ENCODE results near the gene SEL1L.

DNA sequence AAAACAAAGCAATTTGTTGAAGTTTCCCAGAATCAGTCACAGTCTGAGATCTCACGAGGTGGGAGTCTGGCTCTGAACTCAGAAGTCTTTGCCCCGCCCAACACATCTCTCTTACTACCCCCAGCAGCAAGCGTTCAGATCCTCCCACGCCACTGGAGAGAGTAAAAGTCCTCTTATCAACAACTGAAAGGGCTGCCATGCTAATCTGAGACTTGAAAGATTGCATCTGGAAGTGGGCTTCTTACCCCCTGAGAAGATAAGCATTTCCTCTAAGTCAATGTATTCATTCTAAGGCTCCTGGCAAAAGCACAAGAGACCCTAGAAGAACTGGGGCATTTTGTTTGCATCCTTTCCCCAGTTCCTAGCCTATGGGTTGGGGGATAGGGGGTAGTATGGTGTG lies 99.4 kb downstream of the SEL1L start:
- no peak for TF ChIP-seq FOXM1 (IDR thresholded peaks at IDR 0.05; ENCODE audit: low read depth)
- TF ChIP-seq, protein P1, sequence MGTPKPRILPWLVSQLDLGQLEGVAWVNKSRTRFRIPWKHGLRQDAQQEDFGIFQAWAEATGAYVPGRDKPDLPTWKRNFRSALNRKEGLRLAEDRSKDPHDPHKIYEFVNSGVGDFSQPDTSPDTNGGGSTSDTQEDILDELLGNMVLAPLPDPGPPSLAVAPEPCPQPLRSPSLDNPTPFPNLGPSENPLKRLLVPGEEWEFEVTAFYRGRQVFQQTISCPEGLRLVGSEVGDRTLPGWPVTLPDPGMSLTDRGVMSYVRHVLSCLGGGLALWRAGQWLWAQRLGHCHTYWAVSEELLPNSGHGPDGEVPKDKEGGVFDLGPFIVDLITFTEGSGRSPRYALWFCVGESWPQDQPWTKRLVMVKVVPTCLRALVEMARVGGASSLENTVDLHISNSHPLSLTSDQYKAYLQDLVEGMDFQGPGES (IDR thresholded peaks at IDR 0.05; ENCODE audit: low read depth, low read length): no peak
- TF ChIP-seq POLR2AphosphoS5 (IDR thresholded peaks at IDR 0.05; ENCODE audit: low read depth, low read length): no peak
- TF ChIP-seq, protein P2, sequence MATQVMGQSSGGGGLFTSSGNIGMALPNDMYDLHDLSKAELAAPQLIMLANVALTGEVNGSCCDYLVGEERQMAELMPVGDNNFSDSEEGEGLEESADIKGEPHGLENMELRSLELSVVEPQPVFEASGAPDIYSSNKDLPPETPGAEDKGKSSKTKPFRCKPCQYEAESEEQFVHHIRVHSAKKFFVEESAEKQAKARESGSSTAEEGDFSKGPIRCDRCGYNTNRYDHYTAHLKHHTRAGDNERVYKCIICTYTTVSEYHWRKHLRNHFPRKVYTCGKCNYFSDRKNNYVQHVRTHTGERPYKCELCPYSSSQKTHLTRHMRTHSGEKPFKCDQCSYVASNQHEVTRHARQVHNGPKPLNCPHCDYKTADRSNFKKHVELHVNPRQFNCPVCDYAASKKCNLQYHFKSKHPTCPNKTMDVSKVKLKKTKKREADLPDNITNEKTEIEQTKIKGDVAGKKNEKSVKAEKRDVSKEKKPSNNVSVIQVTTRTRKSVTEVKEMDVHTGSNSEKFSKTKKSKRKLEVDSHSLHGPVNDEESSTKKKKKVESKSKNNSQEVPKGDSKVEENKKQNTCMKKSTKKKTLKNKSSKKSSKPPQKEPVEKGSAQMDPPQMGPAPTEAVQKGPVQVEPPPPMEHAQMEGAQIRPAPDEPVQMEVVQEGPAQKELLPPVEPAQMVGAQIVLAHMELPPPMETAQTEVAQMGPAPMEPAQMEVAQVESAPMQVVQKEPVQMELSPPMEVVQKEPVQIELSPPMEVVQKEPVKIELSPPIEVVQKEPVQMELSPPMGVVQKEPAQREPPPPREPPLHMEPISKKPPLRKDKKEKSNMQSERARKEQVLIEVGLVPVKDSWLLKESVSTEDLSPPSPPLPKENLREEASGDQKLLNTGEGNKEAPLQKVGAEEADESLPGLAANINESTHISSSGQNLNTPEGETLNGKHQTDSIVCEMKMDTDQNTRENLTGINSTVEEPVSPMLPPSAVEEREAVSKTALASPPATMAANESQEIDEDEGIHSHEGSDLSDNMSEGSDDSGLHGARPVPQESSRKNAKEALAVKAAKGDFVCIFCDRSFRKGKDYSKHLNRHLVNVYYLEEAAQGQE (IDR thresholded peaks at IDR 0.05; ENCODE audit: low read depth, low read length): no peak
- no peak for TF ChIP-seq CTCF (IDR thresholded peaks at IDR 0.05)
- TF ChIP-seq MAX (IDR thresholded peaks at IDR 0.05; ENCODE audit: low read depth): no peak

Measured in SK-N-SH (cell line).